ENCODE results near the gene TTYH2.

GRCh38 chr17:74228306-74228978 is 15.1 kb downstream of the TTYH2 start:
- TF ChIP-seq, protein P1, sequence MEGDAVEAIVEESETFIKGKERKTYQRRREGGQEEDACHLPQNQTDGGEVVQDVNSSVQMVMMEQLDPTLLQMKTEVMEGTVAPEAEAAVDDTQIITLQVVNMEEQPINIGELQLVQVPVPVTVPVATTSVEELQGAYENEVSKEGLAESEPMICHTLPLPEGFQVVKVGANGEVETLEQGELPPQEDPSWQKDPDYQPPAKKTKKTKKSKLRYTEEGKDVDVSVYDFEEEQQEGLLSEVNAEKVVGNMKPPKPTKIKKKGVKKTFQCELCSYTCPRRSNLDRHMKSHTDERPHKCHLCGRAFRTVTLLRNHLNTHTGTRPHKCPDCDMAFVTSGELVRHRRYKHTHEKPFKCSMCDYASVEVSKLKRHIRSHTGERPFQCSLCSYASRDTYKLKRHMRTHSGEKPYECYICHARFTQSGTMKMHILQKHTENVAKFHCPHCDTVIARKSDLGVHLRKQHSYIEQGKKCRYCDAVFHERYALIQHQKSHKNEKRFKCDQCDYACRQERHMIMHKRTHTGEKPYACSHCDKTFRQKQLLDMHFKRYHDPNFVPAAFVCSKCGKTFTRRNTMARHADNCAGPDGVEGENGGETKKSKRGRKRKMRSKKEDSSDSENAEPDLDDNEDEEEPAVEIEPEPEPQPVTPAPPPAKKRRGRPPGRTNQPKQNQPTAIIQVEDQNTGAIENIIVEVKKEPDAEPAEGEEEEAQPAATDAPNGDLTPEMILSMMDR (IDR thresholded peaks at IDR 0.05; ENCODE audit: insufficient read depth, low read length, poor library complexity, severe bottlenecking), result no peak
- TF ChIP-seq EZH2phosphoT487 (conservative IDR thresholded peaks at IDR 0.05; ENCODE audit: low read length), result no peak
